SU-DHL-6 (cell line): ENCODE data around the gene CHGA.

Experiments used
- H2AFZ ChIP-seq: fragments of 200-600 bp; sonication (generic); 2 replicates; pipeline ENCODE4 v1.6.1; 2014; ENCODE audit warnings: low read depth, mild to moderate bottlenecking, moderate library complexity, mixed read lengths, antibody characterized with exemption, low read length; ENCODE audit not compliant: severe bottlenecking
- H3F3A ChIP-seq: fragments of 200-600 bp; shearing (Covaris generic); 2 replicates; pipeline ENCODE4 v1.6.0; 2016; ENCODE audit warnings: antibody characterized with exemption, mild to moderate bottlenecking; ENCODE audit not compliant: insufficient read depth
- H3K27ac ChIP-seq: fragments of 200-600 bp; sonication (generic); 2 replicates; pipeline ENCODE4 v1.5.1; 2016; ENCODE audit warnings: low read depth, mild to moderate bottlenecking, low read length, moderate library complexity, mixed read lengths
- H3K27me3 ChIP-seq: fragments of 200-600 bp; sonication (generic), shearing (Covaris generic); 2 replicates; pipeline ENCODE4 v1.6.0; 2014; ENCODE audit warnings: mild to moderate bottlenecking, low read length
- H3K36me3 ChIP-seq: fragments of 200-600 bp; sonication (generic); 2 replicates; pipeline ENCODE4 v1.6.1; 2014; ENCODE audit warnings: mild to moderate bottlenecking, low read length, mixed read lengths
- H3K4me2 ChIP-seq: fragments of 300-600, 200-600 bp; shearing (Covaris generic), sonication (generic); 2 replicates; pipeline ENCODE4 v1.6.0; 2014; ENCODE audit warnings: low read length, low read depth, mild to moderate bottlenecking; ENCODE audit not compliant: poor library complexity, severe bottlenecking
- H3K4me3 ChIP-seq: fragments of 200-600 bp; sonication (generic); 2 replicates; pipeline ENCODE4 v1.5.1; 2014; ENCODE audit warnings: antibody characterized with exemption, low read length, mild to moderate bottlenecking, mixed read lengths; ENCODE audit not compliant: insufficient read depth, poor library complexity, severe bottlenecking
- H3K79me2 ChIP-seq: fragments of 200-600 bp; sonication (generic); 2 replicates; pipeline ENCODE4 v1.6.1; 2014; ENCODE audit warnings: mild to moderate bottlenecking, low read length, moderate library complexity; ENCODE audit not compliant: insufficient read depth
- H3K9ac ChIP-seq: fragments of 200-600 bp; sonication (generic); 2 replicates; pipeline ENCODE4 v1.7.0; 2014; ENCODE audit warnings: mild to moderate bottlenecking, low read length
- H3K9me2 ChIP-seq: fragments of 200-600 bp; sonication (generic); replicated peaks from 2 replicates; pipeline ENCODE4 v1.6.1; 2014; ENCODE audit warnings: low read length; ENCODE audit not compliant: insufficient read depth
- H3K9me3 ChIP-seq: fragments of 200-600 bp; sonication (generic); 2 replicates; pipeline ENCODE4 v1.6.1; 2014; ENCODE audit warnings: low read length, mixed read lengths; ENCODE audit not compliant: insufficient read depth
- H4K20me1 ChIP-seq: fragments of 200-600 bp; sonication (generic); 2 replicates; pipeline ENCODE4 v1.6.1; 2014; ENCODE audit warnings: low read depth, mild to moderate bottlenecking, antibody characterized with exemption, low read length, moderate library complexity, mixed read lengths
- EZH2phosphoT487 ChIP-seq: fragments of 200-600 bp; sonication (generic), shearing (Covaris generic); conservative IDR thresholded peaks from 2 replicates; pipeline ENCODE4 v1.6.1; 2018; ENCODE audit warnings: mild to moderate bottlenecking, antibody characterized with exemption, low read length, moderate library complexity, mixed read lengths
- TF ChIP-seq, protein P1 (sequence below): fragments of 200-600 bp; sonication (generic); IDR thresholded peaks from one replicate; pipeline ENCODE4 v1.5.1; 2017; ENCODE audit warnings: antibody characterized with exemption, mild to moderate bottlenecking, low read length, moderate library complexity; ENCODE audit not compliant: insufficient read depth, poor library complexity, severe bottlenecking

Gene CHGA

DNA sequence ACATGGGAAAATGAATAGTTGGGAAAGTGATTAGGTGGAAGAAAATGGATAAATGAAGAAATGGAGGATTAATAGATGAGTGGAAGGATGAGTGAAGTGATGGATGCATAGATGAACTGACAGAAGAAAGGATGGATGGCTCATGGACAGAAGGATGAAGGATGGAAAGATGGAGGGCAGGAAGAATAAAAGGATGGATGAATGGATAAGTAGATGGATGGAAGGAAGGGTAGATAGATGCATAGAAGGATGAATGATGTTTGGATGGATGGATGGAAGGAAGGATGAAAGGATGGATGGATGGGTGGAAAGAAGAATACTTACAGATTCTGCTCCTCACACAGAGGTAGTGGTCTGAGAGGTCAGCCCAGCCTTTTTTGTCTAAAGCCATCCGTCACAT is 35.8 kb upstream of the CHGA start:
- Histone ChIP-seq H3K27me3 (no peaks in the 10 kb centered on the region), H3K27ac (no peak overlapping the region)

DNA sequence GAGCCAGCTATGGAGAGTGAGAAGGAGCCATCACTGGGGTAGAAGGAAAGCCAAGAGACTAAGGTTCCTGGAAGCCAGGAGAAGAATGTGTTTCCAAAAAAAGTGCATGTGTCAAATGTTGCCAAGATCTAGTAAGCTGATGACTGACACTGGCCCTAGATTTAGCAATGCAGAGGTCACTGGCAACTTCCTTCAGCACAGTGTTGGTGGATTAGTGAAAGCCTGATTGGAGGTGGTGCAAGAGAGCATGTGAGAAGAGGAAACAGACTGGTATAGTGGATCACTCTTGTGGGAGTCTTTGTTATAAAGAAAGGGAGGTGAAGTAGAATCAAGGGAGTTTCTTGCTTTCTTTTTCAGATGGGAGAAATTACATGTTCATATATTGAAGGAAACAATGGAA is 34.1 kb upstream of the CHGA start:
- H3K79me2 ChIP-seq, result no peaks in the 10 kb centered on the region
- no peaks in the 10 kb centered on the region for H3F3A ChIP-seq
- H3K27ac ChIP-seq, result no peak overlapping the region
- TF ChIP-seq, protein P1, sequence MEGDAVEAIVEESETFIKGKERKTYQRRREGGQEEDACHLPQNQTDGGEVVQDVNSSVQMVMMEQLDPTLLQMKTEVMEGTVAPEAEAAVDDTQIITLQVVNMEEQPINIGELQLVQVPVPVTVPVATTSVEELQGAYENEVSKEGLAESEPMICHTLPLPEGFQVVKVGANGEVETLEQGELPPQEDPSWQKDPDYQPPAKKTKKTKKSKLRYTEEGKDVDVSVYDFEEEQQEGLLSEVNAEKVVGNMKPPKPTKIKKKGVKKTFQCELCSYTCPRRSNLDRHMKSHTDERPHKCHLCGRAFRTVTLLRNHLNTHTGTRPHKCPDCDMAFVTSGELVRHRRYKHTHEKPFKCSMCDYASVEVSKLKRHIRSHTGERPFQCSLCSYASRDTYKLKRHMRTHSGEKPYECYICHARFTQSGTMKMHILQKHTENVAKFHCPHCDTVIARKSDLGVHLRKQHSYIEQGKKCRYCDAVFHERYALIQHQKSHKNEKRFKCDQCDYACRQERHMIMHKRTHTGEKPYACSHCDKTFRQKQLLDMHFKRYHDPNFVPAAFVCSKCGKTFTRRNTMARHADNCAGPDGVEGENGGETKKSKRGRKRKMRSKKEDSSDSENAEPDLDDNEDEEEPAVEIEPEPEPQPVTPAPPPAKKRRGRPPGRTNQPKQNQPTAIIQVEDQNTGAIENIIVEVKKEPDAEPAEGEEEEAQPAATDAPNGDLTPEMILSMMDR, result no peak
- no peak for TF ChIP-seq EZH2phosphoT487
- no peaks in the 10 kb centered on the region for H4K20me1 ChIP-seq
- H3K9me3 ChIP-seq, result 0 out of 2 replicates have a peak, but pooled peaks cover 6% of the 10 kb centered on the region
- H2AFZ ChIP-seq, result no peak overlapping the region
- no peak overlapping the region for H3K4me3 ChIP-seq
- no peaks in the 10 kb centered on the region for H3K9me2 ChIP-seq
- no peak overlapping the region for H3K4me2 ChIP-seq
- H3K27me3 ChIP-seq, result no peaks in the 10 kb centered on the region
- H3K36me3 ChIP-seq, result no peaks in the 10 kb centered on the region
- no peak overlapping the region for H3K9ac ChIP-seq

More for the DNA sequence above, 35.8 kb upstream of the CHGA start:
- Histone ChIP-seq H3K9me3 (no peaks in the 10 kb centered on the region), H3K4me2 (no peak overlapping the region), H3F3A (no peaks in the 10 kb centered on the region), H3K79me2 (no peaks in the 10 kb centered on the region), H3K4me3 (no peak overlapping the region), H3K9ac (no peak overlapping the region), H4K20me1 (no peaks in the 10 kb centered on the region), H3K36me3 (no peaks in the 10 kb centered on the region), H2AFZ (no peak overlapping the region), H3K9me2 (no peaks in the 10 kb centered on the region)
- TF ChIP-seq, protein P1, result no peak
- no peak for TF ChIP-seq EZH2phosphoT487

DNA sequence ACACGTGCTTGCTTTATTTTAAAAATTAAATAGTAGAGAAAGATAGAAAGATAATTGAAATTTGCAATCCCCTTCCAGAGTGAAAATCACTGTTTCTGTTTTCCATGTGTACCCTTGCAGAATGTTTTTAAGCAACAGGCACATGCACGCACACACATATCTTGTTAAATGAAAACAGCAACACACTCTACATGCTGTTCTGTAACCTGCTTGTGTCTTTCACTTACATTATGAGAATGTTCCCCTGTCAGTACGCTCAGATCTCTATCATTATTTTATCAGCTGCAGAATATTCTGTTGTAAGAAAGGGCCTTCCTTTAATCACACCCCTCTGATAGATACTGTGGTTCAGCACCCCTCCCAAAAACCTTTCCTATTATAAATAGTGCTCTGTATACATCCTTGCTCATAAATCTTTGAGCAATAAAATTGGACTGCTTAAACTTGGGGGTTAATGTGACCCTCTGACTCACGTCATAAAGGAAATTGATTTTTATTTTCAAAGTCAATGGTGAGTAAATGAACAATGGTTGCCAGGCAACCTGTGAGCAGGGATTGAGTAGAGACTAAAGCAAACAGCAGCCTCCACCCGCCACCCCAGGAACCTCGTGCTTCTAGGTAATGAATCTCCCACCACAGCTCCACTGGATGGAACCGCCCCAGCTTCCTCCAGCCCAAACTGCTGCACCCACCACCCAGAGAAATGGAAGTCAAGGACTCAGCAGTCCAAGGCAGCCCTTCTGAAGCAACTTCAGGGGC is 31.9 kb upstream of the CHGA start:
- H2AFZ ChIP-seq, result no peak overlapping the region
- no peaks in the 10 kb centered on the region for H3F3A ChIP-seq
- no peaks in the 10 kb centered on the region for H3K27me3 ChIP-seq
- H3K9me3 ChIP-seq, result 0 out of 2 replicates have a peak, but pooled peaks cover 6% of the 10 kb centered on the region
- TF ChIP-seq, protein P1, result no peak
- no peak for TF ChIP-seq EZH2phosphoT487
- H3K27ac ChIP-seq, result no peak overlapping the region
- H3K9me2 ChIP-seq, result no peaks in the 10 kb centered on the region
- H3K9ac ChIP-seq, result no peak overlapping the region
- H4K20me1 ChIP-seq, result no peaks in the 10 kb centered on the region
- no peaks in the 10 kb centered on the region for H3K36me3 ChIP-seq
- no peaks in the 10 kb centered on the region for H3K79me2 ChIP-seq
- no peak overlapping the region for H3K4me2 ChIP-seq
- H3K4me3 ChIP-seq, result no peak overlapping the region
